ENCODE data around the gene DLG2. TPM values are rescaled to one million over a fixed set of nuclear protein-coding genes. Genes with fewer than 3 reads are reported as not detected.

DLG2 gene
- polyA plus RNA-seq, 1 experiment = 0.68 TPM

- ChIA-PET CTCF (no interaction called here), POLR2A (no interaction called here)
- TF ChIP-seq CTCF (IDR thresholded peaks at IDR 0.05; ENCODE audit: low read depth, low read length) = no peak
- no peak for DNase-seq (ENCODE audit: low read depth, low spot score)
- Histone ChIP-seq H3K4me3 (ENCODE audit: low read depth, low read length) (no peak overlapping the region), H3K9me3 (ENCODE audit: control insufficient read depth, insufficient read depth, low read length) (no peaks in the 10 kb centered on the region), H3K27ac (ENCODE audit: low read depth, low read length) (no peak overlapping the region), H3K27me3 (ENCODE audit: control insufficient read depth, insufficient read depth, low read length) (no peaks in the 10 kb centered on the region)
Measured at GRCh38 chr11:84236436-84236835, 1390.7 kb downstream of the DLG2 start.

- CTCF ChIA-PET = no interaction called here
- Histone ChIP-seq H3K4me3 (ENCODE audit: low read depth, low read length) (no peak overlapping the region), H3K27me3 (ENCODE audit: control insufficient read depth, insufficient read depth, low read length) (no peaks in the 10 kb centered on the region), H3K9me3 (ENCODE audit: control insufficient read depth, insufficient read depth, low read length) (no peaks in the 10 kb centered on the region), H3K27ac (ENCODE audit: low read depth, low read length) (no peak overlapping the region)
- no peak for DNase-seq (ENCODE audit: low read depth, low spot score)
- TF ChIP-seq CTCF (IDR thresholded peaks at IDR 0.05; ENCODE audit: low read depth, low read length) = no peak
- POLR2A ChIA-PET = no interaction called here
Measured at GRCh38 chr11:84234462-84235202, 1392.5 kb downstream of the DLG2 start.

- TF ChIP-seq CTCF (IDR thresholded peaks at IDR 0.05; ENCODE audit: low read depth, low read length) = no peak
- POLR2A ChIA-PET = no interaction called here
- CTCF ChIA-PET = interaction anchor here (0.9 kb wide), 1 partner anchor 1458 kb away, joined by 3 read pairs; no protein-coding TSS in a partner anchor
- H3K27me3 ChIP-seq (ENCODE audit: control insufficient read depth, insufficient read depth, low read length) = no peaks in the 10 kb centered on the region
- DNase-seq (ENCODE audit: low read depth, low spot score) = no peak
- no peak overlapping the region for H3K4me3 ChIP-seq (ENCODE audit: low read depth, low read length)
- no peaks in the 10 kb centered on the region for H3K9me3 ChIP-seq (ENCODE audit: control insufficient read depth, insufficient read depth, low read length)
- H3K27ac ChIP-seq (ENCODE audit: low read depth, low read length) = no peak overlapping the region
Measured at GRCh38 chr11:84234011-84234410, 1393.1 kb downstream of the DLG2 start.

GRCh38 chr11:84232511-84232910 lies 1394.6 kb downstream of the DLG2 start:
- POLR2A ChIA-PET = no interaction called here
- no peak overlapping the region for H3K27ac ChIP-seq (ENCODE audit: low read depth, low read length)
- no peak for TF ChIP-seq CTCF (IDR thresholded peaks at IDR 0.05; ENCODE audit: low read depth, low read length)
- no peaks in the 10 kb centered on the region for H3K9me3 ChIP-seq (ENCODE audit: control insufficient read depth, insufficient read depth, low read length)
- H3K27me3 ChIP-seq (ENCODE audit: control insufficient read depth, insufficient read depth, low read length) = no peaks in the 10 kb centered on the region
- CTCF ChIA-PET = no interaction called here
- H3K4me3 ChIP-seq (ENCODE audit: low read depth, low read length) = no peak overlapping the region
- no peak for DNase-seq (ENCODE audit: low read depth, low spot score)

- DNase-seq (ENCODE audit: low read depth, low spot score) = no peak
- ChIA-PET CTCF (no interaction called here), POLR2A (interaction anchor here (0.5 kb wide), 1 partner anchor 177 kb away, joined by 3 read pairs; no protein-coding TSS in a partner anchor)
- no peaks in the 10 kb centered on the region for H3K27me3 ChIP-seq (ENCODE audit: control insufficient read depth, insufficient read depth, low read length)
- no peaks in the 10 kb centered on the region for H3K9me3 ChIP-seq (ENCODE audit: control insufficient read depth, insufficient read depth, low read length)
- no peak overlapping the region for H3K4me3 ChIP-seq (ENCODE audit: low read depth, low read length)
- TF ChIP-seq CTCF (IDR thresholded peaks at IDR 0.05; ENCODE audit: low read depth, low read length) = no peak
- no peak overlapping the region for H3K27ac ChIP-seq (ENCODE audit: low read depth, low read length)
Measured at GRCh38 chr11:84230402-84230801, 1396.7 kb downstream of the DLG2 start.
